Epidermal melanocyte (primary cell): ENCODE measurements around the gene RNF113A.
"Not testable (repeated sequence)": the region's sequence is repeated elsewhere in the genome, so short reads cannot be mapped to it uniquely, and the experiment has no call there.

Source experiments
- DNase-seq: peaks from one replicate; pipeline ENCODE4 v3.0.0; 2011; ENCODE audit warnings: low spot score; ENCODE audit not compliant: insufficient read length

Gene RNF113A

GRCh38 chrX:119871599-119872395 lies at the start of gene RNF113A, which contains the start of gene NDUFA1:
RNF113A (minus strand) TSS chrX:119871733; CDS start chrX:119871613, 120 bp downstream.
NDUFA1 (plus strand) TSS chrX:119871832; CDS start chrX:119871912, 80 bp downstream.
- DNase-seq: peak; percentile 46

- DNase-seq: no peak
Observed at GRCh38 chrX:119919835-119920585, 48.5 kb upstream of the RNF113A start.

GRCh38 chrX:119917877-119918276 lies 46.3 kb upstream of the RNF113A start:
- DNase-seq: no peak

GRCh38 chrX:119916310-119916709 lies 44.8 kb upstream of the RNF113A start:
- no peak for DNase-seq

GRCh38 chrX:119900976-119901375 lies 29.4 kb upstream of the RNF113A start:
- DNase-seq: no peak

DNA sequence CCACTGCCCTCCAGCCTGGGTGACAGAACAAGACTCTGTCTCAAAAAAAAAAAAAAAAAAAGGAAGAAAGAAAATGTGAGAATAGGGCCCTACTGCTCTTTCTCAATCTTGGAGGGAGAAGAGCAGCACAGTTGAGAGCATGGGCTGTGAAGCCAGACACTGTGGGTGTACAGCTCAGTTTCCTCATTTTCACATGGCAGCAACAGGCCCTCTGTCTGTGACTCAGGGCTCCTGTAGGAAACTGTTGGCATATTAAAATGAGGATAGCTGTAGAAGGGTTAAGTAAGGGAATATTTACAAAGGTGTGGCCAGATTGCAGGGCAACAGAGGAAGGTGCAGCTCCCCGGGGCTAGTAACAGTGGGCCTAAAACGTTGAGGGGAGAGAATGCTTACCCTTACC lies 27.6 kb upstream of the RNF113A start:
- no peak for DNase-seq

DNA sequence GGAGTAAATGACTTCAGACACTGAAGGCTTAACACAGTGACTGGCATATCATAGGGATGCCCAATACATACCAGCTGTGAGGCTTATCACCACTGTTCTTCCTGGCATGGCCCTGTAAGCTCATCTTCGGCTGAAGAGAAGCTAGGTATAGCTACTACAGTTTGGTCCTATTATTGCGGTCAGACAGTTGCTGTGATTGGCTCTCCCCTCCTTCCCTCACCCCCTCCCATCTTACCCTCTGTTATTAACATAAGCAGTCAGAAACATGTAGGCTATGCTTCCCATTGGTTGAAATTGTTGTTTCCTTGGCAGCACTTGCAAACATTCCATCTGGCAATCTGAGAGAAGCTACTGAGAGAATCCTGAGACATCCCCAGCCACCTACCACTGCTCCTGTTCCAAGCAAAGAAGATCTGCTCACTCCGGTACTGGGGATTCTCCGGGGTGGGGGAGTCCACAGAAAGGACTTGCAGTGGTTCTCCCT lies 24.4 kb upstream of the RNF113A start, which contains the start of gene AKAP14:
TSS of gene AKAP14 (plus strand) at position 51 of the 484 bp plus-strand sequence. CDS start 7,331 bp downstream, outside the sequence.
- no peak for DNase-seq

DNA sequence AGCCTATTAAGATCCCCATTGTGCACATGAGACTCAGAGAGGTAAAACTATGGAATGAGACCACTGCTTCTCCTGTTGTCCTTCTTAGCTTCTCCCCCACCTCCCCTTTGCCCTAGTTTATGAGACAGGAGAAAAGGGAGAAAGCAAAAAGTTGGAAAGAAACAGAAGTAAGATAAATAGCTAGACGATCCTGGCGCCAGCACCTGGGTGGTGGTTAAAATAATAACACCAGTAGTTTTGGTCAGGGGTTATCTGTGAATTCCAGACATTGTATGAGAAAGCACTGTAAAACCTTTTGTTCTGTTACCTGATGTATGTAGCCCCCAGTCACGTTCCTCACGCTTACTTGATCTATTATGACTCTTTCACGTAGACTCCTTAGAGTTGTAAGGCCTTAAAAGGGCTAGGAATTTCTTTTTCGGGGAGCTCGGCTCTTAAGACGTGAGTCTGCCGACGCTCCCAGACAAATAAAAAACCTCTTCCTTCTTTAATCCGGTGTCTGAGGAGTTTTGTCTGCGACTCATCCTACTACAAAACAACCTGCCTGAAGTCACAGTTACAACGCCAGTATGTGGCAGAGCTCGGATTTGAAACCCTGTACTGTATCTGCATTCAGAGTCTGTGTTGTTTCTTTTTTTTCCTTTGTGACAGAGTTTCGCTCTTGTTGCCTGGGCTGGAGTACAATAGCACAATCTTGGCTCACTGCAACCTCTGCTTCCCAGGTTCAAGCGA lies 20.6 kb upstream of the RNF113A start:
- not testable (repeated sequence) for DNase-seq

DNA sequence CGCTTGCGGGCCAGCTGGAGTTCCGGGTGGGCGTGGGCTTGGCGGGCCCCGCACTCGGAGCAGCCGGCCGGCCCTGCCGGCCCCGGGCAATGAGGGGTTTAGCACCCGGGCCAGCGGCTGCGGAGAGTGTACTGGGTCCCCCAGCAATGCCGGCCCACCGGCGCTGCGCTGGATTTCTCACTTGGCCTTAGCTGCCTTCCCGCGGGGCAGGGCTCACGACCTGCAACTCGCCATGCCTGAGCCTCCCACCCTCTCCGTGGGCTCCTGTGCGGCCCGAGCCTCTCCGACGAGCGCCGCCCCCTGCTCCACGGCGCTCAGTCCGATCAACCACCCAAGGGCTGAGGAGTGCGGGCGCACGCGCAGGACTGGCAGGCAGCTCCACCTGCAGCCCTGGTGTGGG lies 19.1 kb upstream of the RNF113A start:
- DNase-seq: not testable (repeated sequence)

DNA sequence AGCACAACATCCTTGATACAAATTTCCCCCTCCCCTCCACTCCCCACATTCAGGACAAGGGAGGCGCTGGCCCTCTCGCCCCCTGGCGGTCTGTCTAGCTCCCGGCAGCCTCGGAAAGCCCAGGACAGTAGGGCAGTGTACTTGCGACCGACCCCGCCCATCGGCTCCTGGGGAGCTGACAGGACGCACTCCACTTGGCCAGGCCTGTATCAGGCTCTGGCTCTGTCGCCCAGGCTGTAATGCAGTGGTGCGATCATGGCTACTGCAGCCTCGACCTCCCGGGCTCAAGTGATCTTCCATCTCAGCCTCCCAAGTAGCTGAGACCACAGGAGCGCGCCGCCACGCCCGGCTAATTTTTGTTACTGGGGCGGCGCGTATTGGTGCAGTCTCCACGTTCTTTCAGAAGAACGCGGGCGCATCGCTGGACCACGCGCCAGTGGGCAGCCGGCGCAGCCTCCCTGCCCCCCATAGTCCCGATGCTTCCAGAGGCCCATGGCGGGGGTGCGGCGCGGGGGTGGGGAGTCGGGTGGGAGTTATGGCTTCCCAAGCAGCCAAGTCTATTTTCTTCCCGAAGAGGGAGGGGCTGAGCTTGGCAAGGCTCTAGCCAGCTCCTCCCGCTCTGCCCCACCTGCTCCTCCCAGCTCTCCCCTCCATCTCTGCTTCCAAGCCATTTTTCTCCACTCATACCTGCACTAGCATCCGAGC lies 16.3 kb upstream of the RNF113A start:
- peak; percentile 21 for DNase-seq

DNA sequence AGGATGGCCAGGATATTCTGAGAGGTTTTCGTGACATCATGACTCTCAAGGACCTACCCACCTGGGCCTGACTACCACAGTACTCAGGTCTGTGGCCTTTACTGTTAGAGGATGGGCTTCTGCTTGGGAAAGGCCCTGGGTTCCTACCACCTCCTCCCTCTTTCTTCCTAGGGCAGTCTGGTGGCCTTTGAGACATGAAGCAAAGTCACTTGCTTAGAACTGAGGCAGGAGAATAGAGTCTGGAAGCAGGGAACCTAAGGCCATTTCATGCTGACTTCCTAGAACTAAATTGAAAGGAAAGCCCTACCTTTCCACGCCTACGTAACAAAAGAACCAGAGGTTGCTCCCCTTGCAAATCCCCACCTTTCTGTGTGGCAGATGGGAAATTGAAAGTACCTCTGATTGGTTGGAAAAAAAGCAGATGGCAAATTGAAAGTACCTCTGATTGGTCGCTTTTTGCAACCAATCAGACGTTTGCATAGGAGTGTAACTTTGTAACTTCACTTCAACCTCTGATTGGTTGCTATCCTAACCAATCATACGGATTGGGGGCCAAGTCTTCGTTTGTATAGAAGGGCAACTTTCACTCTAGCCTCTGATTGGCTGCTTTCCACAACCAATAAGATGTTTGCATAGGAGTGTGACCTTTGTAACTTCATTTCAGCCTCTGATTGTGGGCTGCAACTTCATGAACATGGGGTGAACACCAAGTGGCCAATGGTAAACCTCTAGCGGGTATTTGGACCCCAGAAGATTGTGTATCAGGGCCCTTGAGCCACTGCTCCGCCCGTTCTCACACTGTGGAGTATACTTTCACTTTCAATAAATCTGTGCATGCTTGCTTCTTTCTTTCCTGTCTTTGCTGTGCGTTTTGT lies 14.3 kb upstream of the RNF113A start:
- DNase-seq: no peak

DNA sequence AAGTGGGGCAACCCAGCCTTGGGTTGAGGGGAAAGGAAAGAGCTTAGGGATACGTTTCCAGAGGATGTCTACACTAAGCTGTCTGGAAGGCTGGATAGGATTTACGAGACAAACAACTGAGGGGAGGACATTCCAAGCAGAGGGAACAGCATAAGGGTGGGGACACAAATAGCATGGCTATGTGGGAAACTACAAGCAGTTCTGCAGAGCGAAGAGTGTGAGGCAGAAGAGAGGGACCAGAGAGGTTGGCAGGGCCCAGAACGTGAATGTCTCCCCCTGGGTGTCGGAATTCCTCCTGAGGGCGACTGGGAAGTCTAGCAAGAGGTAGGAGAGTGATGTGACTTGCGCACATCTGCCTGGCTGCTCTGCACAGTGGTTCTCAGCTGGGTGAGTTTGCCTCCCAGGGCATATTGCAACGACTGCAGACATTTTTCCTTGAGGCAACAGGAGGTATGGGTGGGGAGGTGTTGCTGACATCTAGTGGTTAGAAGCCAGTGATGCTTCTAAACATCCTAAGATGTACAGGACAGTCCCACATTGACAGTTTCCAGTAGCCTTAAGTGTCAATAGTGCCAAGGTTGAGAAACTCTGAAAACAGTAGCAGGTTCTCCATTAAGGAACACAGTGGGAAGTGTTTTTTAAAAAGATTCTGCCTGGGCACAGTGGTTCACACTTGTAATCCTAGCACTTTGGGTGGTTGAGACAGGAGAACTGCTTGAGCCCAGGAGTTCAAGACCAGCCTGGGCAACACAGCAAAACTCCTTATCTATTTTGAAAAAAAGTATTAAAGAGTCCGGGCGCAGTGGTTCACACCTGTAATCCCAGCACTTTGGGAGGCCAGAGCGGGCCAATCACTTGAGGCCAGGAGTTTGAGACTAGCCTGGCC lies 9.3 kb upstream of the RNF113A start:
- peak; percentile 17 for DNase-seq

DNA sequence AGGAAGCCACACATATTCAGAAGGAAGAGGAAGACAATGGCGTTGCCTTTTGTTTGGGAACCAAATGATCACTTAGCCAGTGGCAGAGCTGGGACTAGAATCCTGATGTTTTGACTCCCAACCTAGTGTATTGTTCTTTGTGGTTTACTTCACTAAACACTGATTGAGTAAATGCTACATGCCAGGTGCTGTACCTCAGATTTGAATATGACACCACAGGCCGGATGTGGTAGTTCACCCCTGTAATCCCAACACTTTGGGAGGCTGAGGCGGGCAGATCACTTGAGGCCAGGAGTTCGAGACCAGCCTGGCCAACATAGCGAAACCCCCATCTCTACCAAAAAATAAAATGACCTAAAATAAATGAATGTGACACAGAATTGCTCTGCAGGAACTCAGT lies 8.5 kb upstream of the RNF113A start:
- DNase-seq: no peak

DNA sequence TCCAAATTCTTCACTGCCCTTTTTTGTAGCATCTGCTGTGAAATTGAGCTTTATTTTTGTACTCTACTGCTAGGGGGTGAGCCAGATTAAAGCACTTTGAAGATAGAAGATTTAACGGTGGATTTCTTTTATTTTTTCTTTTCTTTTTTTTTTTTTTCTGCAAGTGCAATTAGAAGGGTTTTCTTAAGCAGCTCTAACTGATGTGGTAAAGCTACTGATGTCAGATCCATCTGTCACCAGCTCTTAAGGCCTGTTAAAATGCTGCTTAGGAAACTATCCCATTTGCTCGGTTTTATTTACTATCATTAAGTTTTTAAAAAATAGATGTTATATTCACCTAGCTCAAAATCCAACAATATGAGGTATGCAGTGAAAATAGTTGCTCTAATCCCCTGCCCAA lies 7.2 kb upstream of the RNF113A start:
- no peak for DNase-seq

DNA sequence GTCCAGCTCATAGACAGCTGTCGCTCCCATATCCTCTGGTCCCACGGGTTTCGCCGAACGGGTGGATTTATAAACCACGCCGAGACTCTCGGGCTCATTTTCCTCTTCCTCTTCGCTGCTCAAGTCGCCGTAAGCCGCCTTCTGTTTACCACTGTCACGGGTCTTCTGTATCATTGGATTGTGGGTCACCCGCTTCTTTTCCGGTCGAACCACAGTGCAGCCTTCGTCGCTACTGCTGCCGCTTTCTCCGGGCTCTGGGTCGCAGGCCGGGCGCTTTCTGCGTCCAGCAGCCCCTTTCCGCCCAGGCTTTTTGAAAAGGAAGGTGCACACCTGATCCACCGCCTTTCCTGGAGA lies 311 bp downstream of the RNF113A start:
- no peak for DNase-seq

GRCh38 chrX:119870626-119871131 lies 854 bp downstream of the RNF113A start:
- no peak for DNase-seq

- DNase-seq: no peak
Observed at GRCh38 chrX:119853444-119853843, 18.1 kb downstream of the RNF113A start.

DNA sequence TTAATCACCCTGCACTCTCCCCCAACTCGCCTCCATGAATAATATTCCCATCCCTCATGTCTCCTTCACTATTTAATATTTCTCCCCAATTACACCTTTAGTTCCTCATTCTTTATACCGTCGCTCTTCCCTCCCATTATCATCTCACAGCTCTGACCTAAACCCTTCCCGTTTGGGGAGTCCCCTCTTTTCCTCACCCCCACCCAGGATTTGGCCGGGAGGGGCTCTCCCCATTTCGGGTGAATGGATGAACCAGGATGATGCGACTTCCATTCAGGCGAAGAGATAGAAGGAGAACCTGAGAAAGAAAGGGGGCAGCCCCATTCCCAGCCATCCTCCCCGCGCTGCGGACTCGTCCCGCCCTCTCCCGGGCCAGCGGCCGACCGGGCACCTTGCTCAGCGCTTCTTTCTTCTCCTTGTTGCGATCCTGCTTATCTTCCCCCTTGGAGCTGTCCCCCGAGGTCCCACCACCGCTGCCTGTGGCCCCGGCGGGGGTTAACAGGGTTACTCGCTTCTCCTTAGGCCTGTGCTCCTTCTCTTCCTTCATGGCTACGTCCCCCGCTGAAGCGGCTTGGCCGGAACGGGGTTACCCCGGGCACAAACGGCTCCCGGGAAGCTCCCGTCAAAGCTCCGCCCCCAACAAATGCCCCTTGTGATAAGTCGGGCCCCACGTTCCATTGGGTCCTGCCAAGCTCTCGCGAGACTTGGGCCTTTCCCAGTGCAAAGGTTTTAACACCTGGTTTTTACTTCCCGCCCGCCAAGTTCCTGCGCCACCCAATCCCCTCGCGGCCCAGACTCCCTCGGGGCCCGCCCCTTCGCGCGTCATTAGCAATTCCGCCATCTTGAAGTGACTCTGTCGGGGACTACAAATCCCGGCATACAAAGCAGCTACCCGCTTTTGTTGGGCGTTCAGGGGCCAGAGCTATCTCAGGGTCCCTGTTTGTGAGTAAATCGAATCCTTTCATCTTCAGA lies 18.9 kb downstream of the RNF113A start, which contains the start of gene UPF3B:
TSS of gene UPF3B (minus strand) at position 582 of the 972 bp plus-strand sequence. CDS start at position 547, 35 bp downstream.
- DNase-seq: peak; percentile 84
